OCI-LY7 (cell line): ENCODE measurements around the gene PLA2G15. TPM values are rescaled to one million over a fixed set of nuclear protein-coding genes. Genes with fewer than 3 reads are reported as not detected.

Experiments
- BruUV-seq: library from RNA; stranded (reverse); fragments of 400-500 nt; replicated peaks from 2 replicates; lab custom pipeline; 2021; lab: Mats Ljungman, UMichigan
- CTCF ChIA-PET: fragments of 300-600 bp; sonication (Branson Sonifier 250); formaldehyde crosslinking; loops from one replicate; lab custom pipeline; 2022; ENCODE audit warnings: antibody characterized with exemption; ENCODE audit not compliant: unreplicated experiment; lab: Charles Lee
- POLR2A ChIA-PET: fragments of 300-600 bp; sonication (Branson Sonifier 250); formaldehyde crosslinking; loops from one replicate; lab custom pipeline; 2022; ENCODE audit warnings: antibody characterized with exemption; lab: Charles Lee
- DNase-seq: peaks from one replicate; pipeline ENCODE4 v3.0.0-alpha.2; 2015; ENCODE audit warnings: low spot score
- H2AFZ ChIP-seq: fragments of 200-600 bp; sonication (generic), shearing (Covaris generic); 2 replicates; pipeline ENCODE4 v1.6.1; 2014; ENCODE audit warnings: mild to moderate bottlenecking, antibody characterized with exemption, low read length, moderate library complexity
- H3K27ac ChIP-seq: fragments of 200-600 bp; sonication (generic); 2 replicates; pipeline ENCODE4 v1.5.1; 2014; ENCODE audit warnings: mixed run types, low read depth, mild to moderate bottlenecking, moderate library complexity, low read length, inconsistent platforms; ENCODE audit not compliant: poor library complexity, severe bottlenecking
- H3K36me3 ChIP-seq: fragments of 200-600 bp; sonication (generic); 2 replicates; pipeline ENCODE4 v1.6.1; 2014; ENCODE audit warnings: mild to moderate bottlenecking, antibody characterized with exemption, low read length, moderate library complexity, mixed read lengths; ENCODE audit not compliant: insufficient read depth
- H3K4me1 ChIP-seq: fragments of 200-600 bp; sonication (generic); 2 replicates; pipeline ENCODE4 v1.5.1; 2014; ENCODE audit warnings: mild to moderate bottlenecking, low read length; ENCODE audit not compliant: insufficient read depth, poor library complexity, severe bottlenecking
- H3K4me2 ChIP-seq: fragments of 200-600 bp; sonication (generic); 2 replicates; pipeline ENCODE4 v1.6.1; 2014; ENCODE audit warnings: mild to moderate bottlenecking, low read length
- H3K4me3 ChIP-seq: fragments of 200-600 bp; sonication (generic); 2 replicates; pipeline ENCODE4 v1.5.1; 2014; ENCODE audit warnings: mild to moderate bottlenecking, low read depth, low read length; ENCODE audit not compliant: poor library complexity, severe bottlenecking
- H3K79me2 ChIP-seq: fragments of 200-600 bp; sonication (generic); 2 replicates; pipeline ENCODE4 v1.6.1; 2016; ENCODE audit warnings: low read depth, mild to moderate bottlenecking, low read length, moderate library complexity, mixed read lengths; ENCODE audit not compliant: insufficient read depth
- H3K9me2 ChIP-seq: fragments of 200-600 bp; sonication (generic); 2 replicates; pipeline ENCODE4 v1.6.1; 2016; ENCODE audit warnings: mild to moderate bottlenecking, low read length, mixed read lengths; ENCODE audit not compliant: insufficient read depth
- H3K9me3 ChIP-seq: fragments of 200-600 bp; sonication (generic); 2 replicates; pipeline ENCODE4 v1.6.1; 2014; ENCODE audit warnings: mild to moderate bottlenecking, mixed run types, low read length, mixed read lengths
- H4K20me1 ChIP-seq: fragments of 200-600 bp; sonication (generic); 2 replicates; pipeline ENCODE4 v1.6.1; 2014; ENCODE audit warnings: mild to moderate bottlenecking, antibody characterized with exemption, low read length, moderate library complexity, mixed read lengths; ENCODE audit not compliant: insufficient read depth
- EZH2phosphoT487 ChIP-seq: fragments of 200-600 bp; sonication (generic); IDR thresholded peaks from 2 replicates; pipeline ENCODE4 v1.6.1; 2018; ENCODE audit warnings: low read depth, borderline replicate concordance, mild to moderate bottlenecking, mixed run types, antibody characterized with exemption, low read length, moderate library complexity, mixed read lengths
- intact Hi-C: fragments of 100-400 bp; cut with micrococcal nuclease; formaldehyde crosslinking; loops from one replicate; pipeline ENCODE4 v1.10.0; 2022; ENCODE audit not compliant: unreplicated experiment
- total RNA-seq, 2 experiments: library from RNA; depleted of rRNA in 1 of 2; stranded (reverse); fragments of >200 nt in 1 of 2; shearing (Covaris generic) in 1 of 2; gene quantifications; 2 replicates each; pipeline ENCODE4 v1.2.3, GENCODE V29; 2014 to 2022
- TF ChIP-seq, protein P1 (sequence below): fragments of 200-600 bp; sonication (generic); conservative IDR thresholded peaks from 2 replicates; pipeline ENCODE4 v1.5.1; 2014; ENCODE audit warnings: mild to moderate bottlenecking, antibody characterized with exemption, low read length, moderate library complexity, mixed read lengths

Gene PLA2G15
- total RNA-seq, 2 experiments from 2014 or later, result 27.5 to 46.2 TPM

DNA sequence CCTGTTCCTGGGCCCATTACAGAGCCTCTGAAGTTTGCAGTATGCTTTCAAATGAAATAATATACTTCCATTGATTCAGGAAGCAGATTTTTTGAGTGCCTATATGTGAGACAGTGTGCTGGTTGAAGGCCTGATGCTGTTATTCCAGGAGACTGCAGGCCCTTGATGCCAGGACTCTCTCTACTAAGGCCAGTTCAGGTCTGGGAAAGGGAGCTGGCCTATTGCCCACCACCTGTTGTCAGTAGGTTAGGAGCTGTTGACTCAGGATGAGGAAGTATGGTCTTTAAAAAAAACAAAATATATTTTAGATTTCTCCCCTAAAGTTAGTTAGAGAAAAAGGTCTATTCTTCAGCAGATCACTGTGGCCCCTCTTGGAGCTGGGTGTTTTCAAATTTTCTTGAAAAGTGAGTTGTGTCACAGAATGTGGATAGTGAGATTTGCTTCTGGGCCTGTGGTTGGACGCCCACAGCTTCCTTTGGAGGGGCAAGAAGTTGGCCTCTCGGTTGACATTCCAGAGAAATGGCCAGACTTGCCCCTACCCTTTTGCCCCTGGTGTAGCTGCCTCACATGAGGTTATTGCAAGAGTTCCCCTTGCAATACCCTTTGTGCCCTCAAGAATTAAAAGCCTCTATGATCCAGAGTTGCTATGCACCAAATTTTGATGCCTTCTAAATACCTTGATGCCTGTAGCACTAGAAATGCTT, 17.2 kb upstream of the PLA2G15 start:
- H3K4me2 ChIP-seq, result peak overlapping the region; percentile 2; the same call in 1 of the 2 replicates
- ChIA-PET CTCF (interaction anchor here (1.5 kb wide), 1 partner anchor 135 kb away, joined by 8 read pairs; no protein-coding TSS in a partner anchor), POLR2A (interaction anchor here (0.8 to 1.6 kb wide), 4 partner anchors 143 to 157 kb away, joined by 3 to 9 read pairs (median 4); no protein-coding TSS in a partner anchor)
- no peak for DNase-seq
- no TSS peak for BruUV-seq
- no peak overlapping the region for H3K4me3 ChIP-seq
- H3K27ac ChIP-seq, result peak overlapping the region; percentile 43
- peaks cover 32% of the 10 kb centered on the region; the same call in 1 of the 2 replicates for H3K36me3 ChIP-seq
- peaks cover 32% of the 10 kb centered on the region for H3K4me1 ChIP-seq
- intact Hi-C loops, result no loop called here
- no peak overlapping the region for H2AFZ ChIP-seq
- no peaks in the 10 kb centered on the region for H3K79me2 ChIP-seq
- H4K20me1 ChIP-seq, result no peaks in the 10 kb centered on the region
- no peak for TF ChIP-seq EZH2phosphoT487
- TF ChIP-seq, protein P1, sequence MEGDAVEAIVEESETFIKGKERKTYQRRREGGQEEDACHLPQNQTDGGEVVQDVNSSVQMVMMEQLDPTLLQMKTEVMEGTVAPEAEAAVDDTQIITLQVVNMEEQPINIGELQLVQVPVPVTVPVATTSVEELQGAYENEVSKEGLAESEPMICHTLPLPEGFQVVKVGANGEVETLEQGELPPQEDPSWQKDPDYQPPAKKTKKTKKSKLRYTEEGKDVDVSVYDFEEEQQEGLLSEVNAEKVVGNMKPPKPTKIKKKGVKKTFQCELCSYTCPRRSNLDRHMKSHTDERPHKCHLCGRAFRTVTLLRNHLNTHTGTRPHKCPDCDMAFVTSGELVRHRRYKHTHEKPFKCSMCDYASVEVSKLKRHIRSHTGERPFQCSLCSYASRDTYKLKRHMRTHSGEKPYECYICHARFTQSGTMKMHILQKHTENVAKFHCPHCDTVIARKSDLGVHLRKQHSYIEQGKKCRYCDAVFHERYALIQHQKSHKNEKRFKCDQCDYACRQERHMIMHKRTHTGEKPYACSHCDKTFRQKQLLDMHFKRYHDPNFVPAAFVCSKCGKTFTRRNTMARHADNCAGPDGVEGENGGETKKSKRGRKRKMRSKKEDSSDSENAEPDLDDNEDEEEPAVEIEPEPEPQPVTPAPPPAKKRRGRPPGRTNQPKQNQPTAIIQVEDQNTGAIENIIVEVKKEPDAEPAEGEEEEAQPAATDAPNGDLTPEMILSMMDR, result no peak
- no peaks in the 10 kb centered on the region for H3K9me3 ChIP-seq
- no peaks in the 10 kb centered on the region for H3K9me2 ChIP-seq

- H3K9me2 ChIP-seq, result no peaks in the 10 kb centered on the region
- intact Hi-C loops, result loop anchor here (1.0 kb wide), 4 partner anchors 134 to 235 kb away; no protein-coding TSS in a partner anchor
- peaks cover 32% of the 10 kb centered on the region; the same call in 1 of the 2 replicates for H3K36me3 ChIP-seq
- no peak overlapping the region for H2AFZ ChIP-seq
- no peaks in the 10 kb centered on the region for H3K9me3 ChIP-seq
- ChIA-PET CTCF (interaction anchor here (1.5 kb wide), 1 partner anchor 135 kb away, joined by 8 read pairs; no protein-coding TSS in a partner anchor), POLR2A (interaction anchor here (0.8 to 1.6 kb wide), 3 partner anchors 144 to 158 kb away, joined by 3 to 9 read pairs (median 6); no protein-coding TSS in a partner anchor)
- TF ChIP-seq EZH2phosphoT487, result no peak
- TF ChIP-seq, protein P1, result no peak
- H3K27ac ChIP-seq, result no peak overlapping the region
- no peak overlapping the region for H3K4me3 ChIP-seq
- no peaks in the 10 kb centered on the region for H3K79me2 ChIP-seq
- H3K4me2 ChIP-seq, result no peak overlapping the region
- H4K20me1 ChIP-seq, result no peaks in the 10 kb centered on the region
- BruUV-seq, result no TSS peak
- H3K4me1 ChIP-seq, result peaks cover 35% of the 10 kb centered on the region
- no peak for DNase-seq
Measured at GRCh38 chr16:68228652-68229051, 16.5 kb upstream of the PLA2G15 start.
